H1 (cell line): ENCODE results near the gene EXD3. TPM values are rescaled to one million over a fixed set of nuclear protein-coding genes. Genes with fewer than 3 reads are reported as not detected.
A peak's percentile ranks its signal among the peaks of the same experiment; 100 is the strongest.

Experiments used
- CTCF ChIA-PET: fragments of 300-600 bp; sonication (Branson Sonifier 250); formaldehyde crosslinking; loops from one replicate; lab custom pipeline; 2021; ENCODE audit not compliant: partially characterized antibody; lab: Charles Lee
- POLR2A ChIA-PET: fragments of 300-600 bp; sonication (Branson Sonifier 250); formaldehyde crosslinking; loops from one replicate; lab custom pipeline; 2021; ENCODE audit warnings: inconsistent platforms; ENCODE audit not compliant: partially characterized antibody; lab: Charles Lee
- DNase-seq, 2 experiments: peaks; one replicate each; pipeline versions ENCODE4 v3.0.0 to v3.0.0-alpha.2; 2010 to 2022; ENCODE audit warnings: low spot score in 2 of 2, low read depth in 1 of 2, mixed read lengths in 1 of 2
- FAIRE-seq: peaks from 2 replicates; lab custom pipeline; 2011; peaks lifted over from hg19 to GRCh38; lab: Jason Lieb, UNC
- H2AFZ ChIP-seq: 2 replicates; pipeline ENCODE4 v1.8.1; 2012; ENCODE audit warnings: low read length, inconsistent platforms
- H2AK5ac ChIP-seq: 2 replicates; pipeline ENCODE4 v1.6.1; 2013; ENCODE audit warnings: low read depth, low read length
- H2BK120ac ChIP-seq: replicated peaks from 2 replicates; pipeline ENCODE3; 2013; ENCODE audit warnings: low read depth, low read length, inconsistent platforms
- H2BK12ac ChIP-seq: 2 replicates; pipeline ENCODE4 v1.6.1; 2013; ENCODE audit warnings: low read depth, low read length
- H2BK15ac ChIP-seq: 2 replicates; pipeline ENCODE4 v1.6.1; 2013; ENCODE audit warnings: low read length
- H2BK20ac ChIP-seq: 2 replicates; pipeline ENCODE4 v1.6.1; 2013; ENCODE audit warnings: low read length
- H2BK5ac ChIP-seq: 2 replicates; pipeline ENCODE4 v1.6.1; 2013; ENCODE audit warnings: low read depth, low read length
- H3K14ac ChIP-seq: 2 replicates; pipeline ENCODE4 v1.6.1; 2013; ENCODE audit warnings: inconsistent platforms; ENCODE audit not compliant: insufficient read length
- H3K18ac ChIP-seq: 2 replicates; pipeline ENCODE4 v1.6.1; 2013; ENCODE audit warnings: low read length; ENCODE audit errors: extremely low read depth
- H3K23ac ChIP-seq: 2 replicates; pipeline ENCODE4 v1.6.1; 2013; ENCODE audit warnings: inconsistent platforms; ENCODE audit not compliant: insufficient read length
- H3K23me2 ChIP-seq: 2 replicates; pipeline ENCODE4 v1.6.1; 2013; ENCODE audit warnings: low read depth, low read length
- H3K27ac ChIP-seq: 2 replicates; pipeline ENCODE4 v1.6.1; 2011; ENCODE audit warnings: low read depth, low read length, inconsistent platforms
- H3K27me3 ChIP-seq, 4 experiments: replicated peaks in 1 of 4; 1 replicate in 1 of 4; 2 replicates in 3 of 4; pipeline versions ENCODE4 v1.6.1 to v1.8.1; 2011 to 2013; ENCODE audit warnings: low read length in 3 of 4, mild to moderate bottlenecking in 3 of 4, inconsistent platforms in 2 of 4, mixed read lengths in 2 of 4, moderate library complexity in 1 of 4; ENCODE audit not compliant: control insufficient read depth in 3 of 4, insufficient read depth in 3 of 4; ENCODE audit errors: extremely low read depth in 1 of 4
- H3K36me3 ChIP-seq, 4 experiments: 2 replicates each; pipeline versions ENCODE4 v1.6.1 to v1.8.1; 2011 to 2013; ENCODE audit warnings: mild to moderate bottlenecking in 4 of 4, low read length in 3 of 4, moderate library complexity in 2 of 4, control low read depth in 1 of 4, inconsistent platforms in 1 of 4; ENCODE audit not compliant: insufficient read depth in 4 of 4, control insufficient read depth in 2 of 4
- H3K4ac ChIP-seq: replicated peaks from 2 replicates; pipeline ENCODE3; 2013; ENCODE audit warnings: low read length, low read depth, mixed read lengths, inconsistent platforms; ENCODE audit not compliant: insufficient read length
- H3K4me1 ChIP-seq, 4 experiments: replicated peaks in 1 of 4; 1 replicate in 1 of 4; 2 replicates in 3 of 4; pipeline versions ENCODE4 v1.6.1 to v1.8.1; 2011 to 2013; ENCODE audit warnings: low read length in 3 of 4, inconsistent platforms in 2 of 4, mixed read lengths in 1 of 4; ENCODE audit not compliant: insufficient read depth in 4 of 4, control insufficient read depth in 3 of 4
- H3K4me2 ChIP-seq, 2 experiments: 2 replicates each; pipeline versions ENCODE4 v1.6.1 to v1.8.1; 2011 to 2013; ENCODE audit warnings: low read depth in 2 of 2, low read length in 2 of 2, control low read depth in 1 of 2, inconsistent platforms in 1 of 2, mild to moderate bottlenecking in 1 of 2; ENCODE audit not compliant: insufficient read depth in 1 of 2
- H3K4me3 ChIP-seq, 4 experiments: fragments of 200-600, 300-600 bp in 1 of 4; sonication (generic), shearing (Covaris generic), sonication (Bioruptor Twin) in 1 of 4; 2 replicates each; pipeline versions ENCODE4 v1.5.1 to v1.8.1; 2011 to 2016; ENCODE audit warnings: low read length in 4 of 4, low read depth in 3 of 4, control low read depth in 2 of 4, inconsistent platforms in 2 of 4, mild to moderate bottlenecking in 2 of 4, mixed read lengths in 1 of 4, moderate library complexity in 1 of 4; ENCODE audit not compliant: insufficient read depth in 2 of 4; ENCODE audit errors: extremely low read depth in 1 of 4
- H3K56ac ChIP-seq: replicated peaks from 2 replicates; pipeline ENCODE3; 2013; ENCODE audit warnings: low read depth, mild to moderate bottlenecking, mixed read lengths, low read length, inconsistent platforms; ENCODE audit not compliant: insufficient read length
- H3K79me1 ChIP-seq: 2 replicates; pipeline ENCODE4 v1.6.1; 2013; ENCODE audit warnings: low read depth, low read length, control low read depth
- H3K79me2 ChIP-seq, 2 experiments: 2 replicates each; pipeline versions ENCODE4 v1.6.1 to v1.8.1; 2012 to 2013; ENCODE audit warnings: low read length in 2 of 2, mild to moderate bottlenecking in 2 of 2, inconsistent platforms in 1 of 2; ENCODE audit not compliant: insufficient read depth in 2 of 2, control insufficient read depth in 1 of 2
- H3K9ac ChIP-seq, 4 experiments: replicated peaks in 1 of 4; 1 replicate in 1 of 4; 2 replicates in 3 of 4; pipeline versions ENCODE4 v1.6.1 to v1.8.1; 2011 to 2013; ENCODE audit warnings: low read depth in 3 of 4, low read length in 3 of 4, control low read depth in 2 of 4, mild to moderate bottlenecking in 2 of 4, moderate library complexity in 2 of 4, inconsistent platforms in 1 of 4; ENCODE audit errors: extremely low read depth in 1 of 4
- H3K9me3 ChIP-seq, 2 experiments: 2 replicates each; pipeline versions ENCODE4 v1.6.1 to v1.8.1; 2012 to 2013; ENCODE audit warnings: mild to moderate bottlenecking in 2 of 2, moderate library complexity in 2 of 2, control low read depth in 1 of 2, inconsistent platforms in 1 of 2, low read depth in 1 of 2, low read length in 1 of 2, mixed read lengths in 1 of 2; ENCODE audit not compliant: insufficient read depth in 2 of 2
- H4K20me1 ChIP-seq, 2 experiments: replicated peaks in 1 of 2; 2 replicates each; pipeline versions ENCODE3 to v1.8.1; 2011 to 2013; ENCODE audit warnings: inconsistent platforms in 2 of 2, low read length in 2 of 2, mild to moderate bottlenecking in 1 of 2; ENCODE audit not compliant: insufficient read depth in 2 of 2, control insufficient read depth in 1 of 2
- H4K5ac ChIP-seq: 2 replicates; pipeline ENCODE4 v1.6.1; 2013; ENCODE audit warnings: low read length, low read depth, mixed read lengths, inconsistent platforms; ENCODE audit not compliant: insufficient read length
- H4K8ac ChIP-seq: 2 replicates; pipeline ENCODE4 v1.8.0; 2013; ENCODE audit warnings: mild to moderate bottlenecking, moderate library complexity, low read length, inconsistent platforms; ENCODE audit not compliant: insufficient read depth; ENCODE audit errors: extremely low read depth
- H4K91ac ChIP-seq: replicated peaks from 2 replicates; pipeline ENCODE3; 2013; ENCODE audit warnings: low read length, mixed read lengths, inconsistent platforms; ENCODE audit not compliant: insufficient read length
- GABPA ChIP-seq: IDR thresholded peaks from 2 replicates; pipeline ENCODE4 v1.6.1; 2011; ENCODE audit warnings: mild to moderate bottlenecking, low read length, moderate library complexity, borderline replicate concordance; ENCODE audit not compliant: insufficient read depth
- RFX5 ChIP-seq: IDR thresholded peaks from 2 replicates; pipeline ENCODE4 v1.6.1; 2011; ENCODE audit warnings: low read depth, low read length, improper control_type of control experiment, borderline replicate concordance
- ZNF274 ChIP-seq: IDR thresholded peaks from 2 replicates; pipeline ENCODE4 v1.7.0; 2012; ENCODE audit warnings: low read length, borderline replicate concordance; ENCODE audit errors: extremely low read depth
- WGBS, 2 experiments: shearing (Covaris generic) in 1 of 2; methylation state at CpG; one replicate each; pipeline versions ENCODE4 v1.1.6 to v1.1.7; 2013 to 2015; ENCODE audit warnings: low lambda C conversion rate in 2 of 2, mixed read lengths in 2 of 2, inconsistent platforms in 1 of 2, low coverage in 1 of 2, missing lambda C conversion rate in 1 of 2; ENCODE audit not compliant: insufficient replicate concordance in 2 of 2, insufficient coverage in 1 of 2, insufficient read length in 1 of 2; ENCODE audit errors: extremely low coverage in 1 of 2, missing lambda C conversion rate in 1 of 2; 5-methylcytosine and 5-hydroxymethylcytosine counted together
- polyA plus RNA-seq, 7 experiments: library from polyadenylated mRNA; depleted of rRNA in 3 of 7; stranded (reverse) in 5 of 7; unstranded in 2 of 7; fragments of >200 nt in 5 of 7; fragments of 200-250 nt in 2 of 7; gene quantifications; 1 replicate in 5 of 7; 2 replicates in 1 of 7; 4 replicates in 1 of 7; pipeline versions ENCODE4 v1.2.1 to v1.2.3, GENCODE V29; 2011 to 2013; ENCODE audit warnings: missing spikeins in 2 of 7, mixed read lengths in 2 of 7
- total RNA-seq: library from RNA; stranded (reverse); fragmentation: NEBNext Ultra II Directional; extraction: Animal tissue kit (Norgen Biotek cat#: 25700); gene quantifications from 2 replicates; pipeline ENCODE4 v1.2.1, GENCODE V29; 2021

Gene EXD3
- total and polyA plus RNA-seq, 2 of the 8 experiments (the other 6 are each of a cell fraction or from before 2014, with no cell fraction given) = 7.2 to 9.4 TPM

- ChIA-PET CTCF (no interaction called here), POLR2A (no interaction called here)
- Histone ChIP-seq H3K9ac (no peak overlapping the region), H2BK20ac (no peak overlapping the region), H2AK5ac (no peak overlapping the region; the same call in 1 of the 2 replicates), H3K23me2 (peaks cover 4% of the 10 kb centered on the region; the same call in 1 of the 2 replicates), H3K56ac (no peak overlapping the region), H2BK12ac (no peak overlapping the region), H3K27me3 (no peaks in the 10 kb centered on the region), H3K36me3 (no peaks in the 10 kb centered on the region; a peak in 1 of 8 replicates), H2BK15ac (no peak overlapping the region), H3K14ac (no peak overlapping the region), H3K18ac (no peak overlapping the region), H2BK120ac (no peak overlapping the region), H3K9me3 (no peaks in the 10 kb centered on the region; a peak in 1 of 4 replicates), H4K91ac (no peak overlapping the region), H3K4me3 (no peak overlapping the region), H3K79me2 (no peaks in the 10 kb centered on the region), H3K4me2 (no peak overlapping the region), H3K23ac (no peak overlapping the region), H3K79me1 (no peaks in the 10 kb centered on the region), H4K8ac (no peak overlapping the region; the same call in 1 of the 2 replicates), H2AFZ (no peak overlapping the region), H3K27ac (no peak overlapping the region), H3K4me1 (no peaks in the 10 kb centered on the region; a peak in 2 of 7 replicates), H2BK5ac (no peak overlapping the region), H3K4ac (no peak overlapping the region), H4K20me1 (peaks cover 0 to 7% of the 10 kb centered on the region in 2 experiments), H4K5ac (no peak overlapping the region)
- TF ChIP-seq RFX5 (no peak), ZNF274 (no peak), GABPA (0 out of 2 replicates have a peak, but pooled peaks have one; percentile 37)
- peak in 1 of 2 experiments; percentile 49 for DNase-seq
- 91% methylated on average over 6 of the region's 36 CpGs; no CpG with 5 or more reads in 1 of the 2 experiments for WGBS, 2 experiments
- FAIRE-seq = no peak
Observed at GRCh38 chr9:137369061-137369787, 53.7 kb downstream of the EXD3 start.
